SK-N-DZ (cell line): ENCODE measurements around the gene EPHB1.

Experiments used
- DNase-seq: peaks from one replicate; pipeline ENCODE4 v3.0.0-alpha.2; 2015; ENCODE audit warnings: low spot score

EPHB1 gene

GRCh38 chr3:135242285-135242684 is 447.2 kb downstream of the EPHB1 start:
- no peak for DNase-seq

GRCh38 chr3:135243616-135244015 is 448.6 kb downstream of the EPHB1 start:
- DNase-seq: no peak

GRCh38 chr3:135246027-135246426 is 451.0 kb downstream of the EPHB1 start:
- no peak for DNase-seq

- no peak for DNase-seq
Observed at GRCh38 chr3:135248213-135248612, 453.2 kb downstream of the EPHB1 start.

- no peak for DNase-seq
Observed at GRCh38 chr3:135249186-135249585, 454.1 kb downstream of the EPHB1 start.

GRCh38 chr3:135258916-135259315 is 463.9 kb downstream of the EPHB1 start:
- no peak for DNase-seq

GRCh38 chr3:135260025-135260424 is 465.0 kb downstream of the EPHB1 start:
- no peak for DNase-seq

- DNase-seq: no peak
Observed at GRCh38 chr3:135261214-135261775, 466.2 kb downstream of the EPHB1 start.

GRCh38 chr3:135261916-135262315 is 466.9 kb downstream of the EPHB1 start:
- no peak for DNase-seq

GRCh38 chr3:135262441-135262840 is 467.4 kb downstream of the EPHB1 start:
- no peak for DNase-seq

- DNase-seq: no peak
Observed at GRCh38 chr3:135263331-135263730, 468.3 kb downstream of the EPHB1 start.

GRCh38 chr3:135267487-135267886 is 472.4 kb downstream of the EPHB1 start:
- no peak for DNase-seq

- DNase-seq: no peak
Observed at GRCh38 chr3:135268941-135269532, 474.0 kb downstream of the EPHB1 start.

GRCh38 chr3:135271177-135272025 is 476.3 kb downstream of the EPHB1 start:
- DNase-seq: no peak

- no peak for DNase-seq
Observed at GRCh38 chr3:135272026-135272669, 477.1 kb downstream of the EPHB1 start.

- no peak for DNase-seq
Observed at GRCh38 chr3:135292162-135292561, 497.1 kb downstream of the EPHB1 start.

GRCh38 chr3:135301670-135302069 is 506.6 kb downstream of the EPHB1 start:
- DNase-seq: no peak

- DNase-seq: no peak
Observed at GRCh38 chr3:135304378-135304777, 509.3 kb downstream of the EPHB1 start.
